Left hindlimb (tissue), 1 donor: Measurements from ENCODE around the gene MKI67.
A peak's percentile ranks its signal among the peaks of the same experiment; 100 is the strongest.
"Not testable (repeated sequence)": the region's sequence is repeated elsewhere in the genome, so short reads cannot be mapped to it uniquely, and the experiment has no call there.

Source experiments
- DNase-seq: peaks from one replicate; pipeline ENCODE4 v3.0.0-alpha.2; 2018

Gene MKI67, protein sequence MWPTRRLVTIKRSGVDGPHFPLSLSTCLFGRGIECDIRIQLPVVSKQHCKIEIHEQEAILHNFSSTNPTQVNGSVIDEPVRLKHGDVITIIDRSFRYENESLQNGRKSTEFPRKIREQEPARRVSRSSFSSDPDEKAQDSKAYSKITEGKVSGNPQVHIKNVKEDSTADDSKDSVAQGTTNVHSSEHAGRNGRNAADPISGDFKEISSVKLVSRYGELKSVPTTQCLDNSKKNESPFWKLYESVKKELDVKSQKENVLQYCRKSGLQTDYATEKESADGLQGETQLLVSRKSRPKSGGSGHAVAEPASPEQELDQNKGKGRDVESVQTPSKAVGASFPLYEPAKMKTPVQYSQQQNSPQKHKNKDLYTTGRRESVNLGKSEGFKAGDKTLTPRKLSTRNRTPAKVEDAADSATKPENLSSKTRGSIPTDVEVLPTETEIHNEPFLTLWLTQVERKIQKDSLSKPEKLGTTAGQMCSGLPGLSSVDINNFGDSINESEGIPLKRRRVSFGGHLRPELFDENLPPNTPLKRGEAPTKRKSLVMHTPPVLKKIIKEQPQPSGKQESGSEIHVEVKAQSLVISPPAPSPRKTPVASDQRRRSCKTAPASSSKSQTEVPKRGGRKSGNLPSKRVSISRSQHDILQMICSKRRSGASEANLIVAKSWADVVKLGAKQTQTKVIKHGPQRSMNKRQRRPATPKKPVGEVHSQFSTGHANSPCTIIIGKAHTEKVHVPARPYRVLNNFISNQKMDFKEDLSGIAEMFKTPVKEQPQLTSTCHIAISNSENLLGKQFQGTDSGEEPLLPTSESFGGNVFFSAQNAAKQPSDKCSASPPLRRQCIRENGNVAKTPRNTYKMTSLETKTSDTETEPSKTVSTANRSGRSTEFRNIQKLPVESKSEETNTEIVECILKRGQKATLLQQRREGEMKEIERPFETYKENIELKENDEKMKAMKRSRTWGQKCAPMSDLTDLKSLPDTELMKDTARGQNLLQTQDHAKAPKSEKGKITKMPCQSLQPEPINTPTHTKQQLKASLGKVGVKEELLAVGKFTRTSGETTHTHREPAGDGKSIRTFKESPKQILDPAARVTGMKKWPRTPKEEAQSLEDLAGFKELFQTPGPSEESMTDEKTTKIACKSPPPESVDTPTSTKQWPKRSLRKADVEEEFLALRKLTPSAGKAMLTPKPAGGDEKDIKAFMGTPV (N-terminal part only)

GRCh38 chr10:128125944-128126764 lies at the start of gene MKI67:
TSS of gene MKI67 (minus strand) at chr10:128126423. CDS start at chr10:128125667, 756 bp downstream.
- peak; percentile 91 for DNase-seq

- DNase-seq: no peak
Measured at GRCh38 chr10:128174581-128175559, 48.6 kb upstream of the MKI67 start.

DNA sequence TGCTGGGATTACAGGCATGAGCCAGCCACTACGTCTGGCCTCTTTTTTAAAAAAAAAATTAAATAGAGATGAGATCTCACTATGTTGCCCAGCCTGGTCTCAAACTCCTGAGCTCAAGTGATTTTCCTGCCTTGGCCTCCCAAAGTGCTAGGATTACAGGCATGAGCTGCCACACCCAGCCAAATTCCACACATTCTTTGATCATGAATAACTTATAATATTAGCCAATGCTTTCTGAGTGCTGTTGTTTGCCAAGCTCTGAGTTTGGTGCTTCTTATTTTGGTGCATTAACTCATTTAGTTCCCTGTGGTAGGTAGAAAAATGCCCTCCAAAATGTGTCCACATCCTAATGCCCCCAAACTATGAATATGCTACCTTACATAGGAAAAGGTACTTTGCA lies 47.2 kb upstream of the MKI67 start:
- DNase-seq: no peak

- no peak for DNase-seq
Measured at GRCh38 chr10:128172756-128173155, 46.5 kb upstream of the MKI67 start.

DNA sequence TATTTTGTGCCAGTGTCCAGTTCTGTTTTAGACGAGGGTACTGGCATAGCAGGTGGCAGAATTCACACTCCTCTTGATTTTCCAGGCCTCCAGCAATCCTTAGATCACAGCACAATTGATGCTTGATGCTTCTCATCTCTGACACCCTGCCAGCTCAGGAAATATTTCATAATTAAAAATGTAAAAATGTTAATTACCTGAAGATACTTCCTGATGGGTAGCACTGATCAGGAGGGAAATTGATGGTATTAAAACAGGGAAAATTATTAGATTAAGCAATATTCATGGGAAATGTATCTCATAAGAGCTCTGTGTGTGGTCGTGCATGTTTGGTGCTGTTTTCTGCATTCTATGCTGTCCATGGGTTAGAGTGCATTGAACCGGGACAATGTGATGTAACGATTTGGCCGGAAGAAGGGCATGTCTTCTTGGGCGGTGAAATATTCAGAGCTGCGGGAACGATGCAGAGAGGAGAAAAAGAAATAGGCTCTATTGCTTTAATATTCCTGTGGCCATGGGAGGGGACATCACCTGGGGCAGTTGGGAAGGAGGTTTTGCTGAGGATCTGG lies 43.7 kb upstream of the MKI67 start:
- no peak for DNase-seq

GRCh38 chr10:128167926-128168520 lies 41.8 kb upstream of the MKI67 start:
- DNase-seq: no peak

DNA sequence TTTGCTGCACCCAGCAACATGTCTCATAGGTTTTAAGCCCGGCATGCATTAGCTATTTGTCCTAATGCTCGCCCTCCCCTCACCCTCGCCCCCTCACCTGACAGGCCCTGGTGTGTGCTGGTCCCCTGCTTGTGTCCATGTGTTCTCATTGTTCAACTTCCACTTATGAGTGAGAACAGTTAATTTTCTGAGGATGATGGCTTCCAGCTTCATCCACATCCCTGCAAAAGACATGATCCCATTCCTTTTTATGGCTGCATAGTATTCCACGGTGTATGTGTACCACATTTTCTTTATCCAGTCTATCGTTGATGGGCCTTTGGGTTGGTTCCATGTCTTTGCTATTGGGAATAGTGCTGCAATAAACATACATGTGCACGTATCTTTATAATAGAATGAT lies 40.9 kb upstream of the MKI67 start:
- DNase-seq: not testable (repeated sequence)

- no peak for DNase-seq
Measured at GRCh38 chr10:128166151-128166550, 39.9 kb upstream of the MKI67 start.

- DNase-seq: no peak
Measured at GRCh38 chr10:128165536-128165935, 39.3 kb upstream of the MKI67 start.

DNA sequence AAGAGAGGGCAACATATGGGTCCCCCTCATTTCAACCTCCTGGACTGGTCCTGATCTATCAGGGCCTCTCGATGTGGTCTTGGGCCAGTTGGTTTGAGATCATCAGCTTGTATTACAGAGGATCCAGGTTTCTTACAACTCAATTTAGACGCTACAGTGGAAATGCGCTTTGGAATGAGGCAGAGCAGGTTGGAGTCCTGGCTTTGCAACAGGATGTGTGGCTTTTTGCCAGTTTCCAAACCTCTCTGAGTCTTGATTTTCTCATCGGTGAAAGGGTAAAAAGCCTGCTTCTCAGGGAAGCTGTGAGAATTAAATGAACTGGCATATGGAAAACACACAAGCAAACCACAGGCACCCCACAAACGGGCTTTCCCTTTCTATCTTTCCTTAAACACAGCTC lies 37.5 kb upstream of the MKI67 start:
- DNase-seq: no peak

DNA sequence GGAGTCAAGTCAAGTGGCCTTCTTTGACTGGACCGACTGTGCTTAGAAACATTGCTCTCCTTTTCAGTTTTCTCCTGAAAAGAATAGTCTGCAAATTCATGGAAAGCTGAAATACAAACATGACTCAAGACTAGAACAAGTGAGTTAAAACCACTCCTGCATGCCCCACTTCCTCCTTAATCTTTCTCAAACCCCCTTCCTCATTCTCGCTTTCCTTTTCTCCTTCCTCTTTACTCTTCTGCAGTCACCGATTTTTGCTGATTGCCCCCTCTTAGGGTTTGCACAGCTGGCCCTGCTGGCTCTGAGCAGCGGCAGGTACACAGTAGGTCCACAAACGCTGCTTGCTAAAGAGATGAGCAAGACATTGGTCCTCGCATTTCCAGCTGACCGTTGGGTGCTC lies 34.8 kb upstream of the MKI67 start:
- no peak for DNase-seq

- no peak for DNase-seq
Measured at GRCh38 chr10:128160297-128160711, 34.1 kb upstream of the MKI67 start.

- DNase-seq: no peak
Measured at GRCh38 chr10:128158021-128158795, 32.0 kb upstream of the MKI67 start.

- DNase-seq: no peak
Measured at GRCh38 chr10:128156999-128157755, 31.0 kb upstream of the MKI67 start.

DNA sequence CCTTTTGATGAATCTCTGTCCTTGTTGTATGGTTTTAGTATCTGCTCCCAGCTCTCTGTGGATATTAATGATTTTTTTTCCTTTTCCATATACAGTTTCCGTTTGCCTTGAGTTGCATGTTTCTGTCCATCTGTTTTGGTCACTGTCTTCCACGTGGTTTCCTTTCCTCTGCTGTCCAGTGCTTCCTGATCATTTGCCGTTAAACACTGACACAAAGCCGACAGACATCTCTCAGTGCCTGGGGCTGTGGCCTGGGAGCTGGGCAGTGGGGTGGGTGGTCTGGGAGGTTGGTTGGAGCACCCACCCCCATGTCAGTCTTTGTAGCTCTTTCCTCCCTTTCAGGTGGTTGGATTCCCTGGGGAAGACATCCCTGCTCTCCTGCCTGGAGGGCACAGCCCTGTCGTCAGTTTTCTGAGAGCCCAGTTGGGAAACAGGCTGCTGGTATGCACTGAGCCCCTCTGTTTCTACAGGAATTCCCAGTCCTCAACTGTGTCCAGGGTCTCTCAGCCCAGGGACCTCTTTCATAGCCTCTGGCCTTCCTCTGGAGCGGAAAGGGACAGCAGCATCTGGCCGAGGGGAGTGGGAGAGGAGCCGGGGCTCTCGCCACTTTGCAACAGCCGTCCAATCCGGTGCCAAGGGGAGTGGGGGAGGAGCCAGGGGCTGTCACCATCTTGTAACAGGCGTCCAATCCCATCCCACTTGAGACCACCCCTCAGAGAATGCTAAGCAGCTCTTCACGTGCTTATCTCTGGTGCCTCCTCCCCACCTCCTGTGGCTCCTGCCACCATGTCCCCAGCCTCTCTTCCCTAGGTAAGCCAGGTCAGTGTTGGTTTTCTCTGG lies 26.7 kb upstream of the MKI67 start:
- DNase-seq: no peak

DNA sequence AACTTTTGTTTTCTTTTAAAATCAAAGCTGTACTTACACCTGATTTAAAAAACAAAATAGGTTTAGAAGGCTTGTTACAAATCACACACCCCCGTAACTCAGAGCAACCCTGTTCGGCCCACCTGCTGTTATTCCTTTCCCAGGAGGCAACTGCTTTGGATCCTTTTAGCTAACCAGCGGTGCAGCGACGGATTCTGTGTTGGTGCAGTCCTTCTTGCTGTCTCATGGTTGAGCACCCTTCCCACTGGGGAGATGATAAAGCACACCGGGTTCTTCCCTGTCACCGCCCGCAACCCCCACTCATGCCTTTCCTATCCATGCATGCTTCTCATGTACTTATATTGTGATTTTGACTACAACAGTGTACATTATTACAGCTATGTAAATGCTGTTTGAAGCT lies 24.8 kb upstream of the MKI67 start:
- no peak for DNase-seq

DNA sequence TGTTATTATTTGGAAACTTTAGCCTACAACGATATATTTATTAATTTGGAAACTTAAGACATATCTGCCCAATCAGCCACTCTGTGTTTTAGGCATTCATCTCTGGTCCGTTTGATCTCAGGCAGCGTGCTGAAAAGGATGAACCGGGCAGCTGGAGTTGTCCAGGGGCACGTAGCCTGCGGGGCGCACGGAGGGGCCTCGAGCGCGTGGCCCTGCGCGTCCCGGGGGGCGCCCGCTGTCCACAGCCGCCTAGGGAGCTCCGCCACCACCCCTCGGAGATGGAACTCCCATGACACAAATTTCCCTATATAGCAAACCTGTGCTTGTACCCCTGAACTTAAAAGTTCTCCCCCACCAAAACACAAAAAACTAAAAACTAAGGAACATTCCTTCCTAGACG lies 24.3 kb upstream of the MKI67 start:
- DNase-seq: no peak

DNA sequence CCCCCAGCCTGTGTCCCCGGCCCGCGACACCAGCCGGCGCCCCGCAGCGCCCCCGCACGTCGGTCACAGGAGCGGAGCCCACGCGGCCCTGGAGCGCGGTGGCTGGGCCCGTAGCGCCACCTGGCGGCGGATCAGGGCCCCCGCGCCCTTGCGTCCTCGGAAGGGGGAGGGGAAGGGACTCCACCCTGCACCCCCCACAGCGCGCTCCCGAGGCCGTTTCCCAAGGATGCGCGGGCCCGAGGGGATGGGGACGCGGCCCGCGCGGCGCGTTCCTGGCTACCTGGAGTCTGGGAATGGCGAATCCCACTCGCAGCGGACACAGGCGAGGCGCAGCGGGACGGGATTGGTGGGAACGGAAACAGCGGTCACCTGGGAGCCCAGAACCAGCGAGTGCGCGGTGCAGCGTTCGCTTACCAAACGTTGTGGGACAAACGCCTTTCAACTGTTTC lies 23.8 kb upstream of the MKI67 start:
- peak; percentile 65 for DNase-seq
